ENCODE measurements around the gene OR51B4. TPM values are rescaled to one million over a fixed set of nuclear protein-coding genes. Genes with fewer than 3 reads are reported as not detected.

Gene OR51B4
- total and polyA plus RNA-seq, 9 of the 15 experiments (the other 6 are each of a cell fraction or from before 2014, with no cell fraction given), result 17.1 to 64.6 (median 39.9) TPM

DNA sequence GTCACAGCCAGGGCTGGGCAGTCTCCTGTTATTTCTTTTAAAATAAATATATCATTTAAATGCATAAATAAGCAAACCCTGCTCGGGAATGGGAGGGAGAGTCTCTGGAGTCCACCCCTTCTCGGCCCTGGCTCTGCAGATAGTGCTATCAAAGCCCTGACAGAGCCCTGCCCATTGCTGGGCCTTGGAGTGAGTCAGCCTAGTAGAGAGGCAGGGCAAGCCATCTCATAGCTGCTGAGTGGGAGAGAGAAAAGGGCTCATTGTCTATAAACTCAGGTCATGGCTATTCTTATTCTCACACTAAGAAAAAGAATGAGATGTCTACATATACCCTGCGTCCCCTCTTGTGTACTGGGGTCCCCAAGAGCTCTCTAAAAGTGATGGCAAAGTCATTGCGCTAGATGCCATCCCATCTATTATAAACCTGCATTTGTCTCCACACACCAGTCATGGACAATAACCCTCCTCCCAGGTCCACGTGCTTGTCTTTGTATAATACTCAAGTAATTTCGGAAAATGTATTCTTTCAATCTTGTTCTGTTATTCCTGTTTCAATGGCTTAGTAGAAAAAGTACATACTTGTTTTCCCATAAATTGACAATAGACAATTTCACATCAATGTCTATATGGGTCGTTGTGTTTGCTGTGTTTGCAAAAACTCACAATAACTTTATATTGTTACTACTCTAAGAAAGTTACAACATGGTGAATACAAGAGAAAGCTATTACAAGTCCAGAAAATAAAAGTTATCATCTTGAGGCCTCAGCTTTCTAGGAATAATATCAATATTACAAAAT is 13.4 kb downstream of the OR51B4 start (continued):
- TF ChIP-seq TEAD4 (IDR thresholded peaks at IDR 0.05; ENCODE audit: low read length), result peak; percentile 95
- TF ChIP-seq TEAD4 (CRISPR knock-in tag; IDR thresholded peaks at IDR 0.05; ENCODE audit: borderline replicate concordance), result no peak
- TF ChIP-seq SIN3A (IDR thresholded peaks at IDR 0.05; ENCODE audit: borderline replicate concordance in 2 of 2, control insufficient read depth in 1 of 2, low read depth in 2 of 2, low read length in 2 of 2), result no peak
- peak; percentile 55 for TF ChIP-seq CCNT2 (IDR thresholded peaks at IDR 0.05; ENCODE audit: borderline replicate concordance, extremely low read depth, insufficient read length, low read depth, low read length)
- TF ChIP-seq U2AF1 (optimal IDR thresholded peaks at IDR 0.05; ENCODE audit: low read depth, low read length), result no peak
- TF ChIP-seq ATF3 (IDR thresholded peaks at IDR 0.05), result peak; percentile 89
- TF ChIP-seq ATF3 (CRISPR knock-in tag; conservative IDR thresholded peaks at IDR 0.05), result peak; percentile 78; the same call in 1 of the 2 replicates
- TF ChIP-seq THRB (CRISPR knock-in tag; conservative IDR thresholded peaks at IDR 0.05), result no peak
- TF ChIP-seq ZNF280A (IDR thresholded peaks at IDR 0.05; ENCODE audit: low read depth, partially characterized antibody), result no peak
- TF ChIP-seq HCFC1 (IDR thresholded peaks at IDR 0.05; ENCODE audit: low read depth, low read length), result 0 out of 2 replicates have a peak, but pooled peaks have one; percentile 23
- TF ChIP-seq ZC3H4 (CRISPR knock-in tag; IDR thresholded peaks at IDR 0.05; ENCODE audit: borderline replicate concordance), result no peak
- TF ChIP-seq ATF4 (CRISPR knock-in tag; IDR thresholded peaks at IDR 0.05), result 0 out of 2 replicates have a peak, but pooled peaks have one; percentile 26
- peak; percentile 18 for TF ChIP-seq TAF9B (IDR thresholded peaks at IDR 0.05; ENCODE audit: partially characterized antibody)
- TF ChIP-seq CTBP1 (IDR thresholded peaks at IDR 0.05; ENCODE audit: borderline replicate concordance), result peak; percentile 58; the same call in 1 of the 2 replicates
- TF ChIP-seq ZNF668 (CRISPR knock-in tag; IDR thresholded peaks at IDR 0.05), result 0 out of 2 replicates have a peak, but pooled peaks have one; percentile 45
- TF ChIP-seq SUPT5H (IDR thresholded peaks at IDR 0.05), result peak; percentile 38
- peak; percentile 79; the same call in 1 of the 2 replicates for TF ChIP-seq ZNF197 (CRISPR knock-in tag; IDR thresholded peaks at IDR 0.05; ENCODE audit: low read depth)
- TF ChIP-seq, protein P1, sequence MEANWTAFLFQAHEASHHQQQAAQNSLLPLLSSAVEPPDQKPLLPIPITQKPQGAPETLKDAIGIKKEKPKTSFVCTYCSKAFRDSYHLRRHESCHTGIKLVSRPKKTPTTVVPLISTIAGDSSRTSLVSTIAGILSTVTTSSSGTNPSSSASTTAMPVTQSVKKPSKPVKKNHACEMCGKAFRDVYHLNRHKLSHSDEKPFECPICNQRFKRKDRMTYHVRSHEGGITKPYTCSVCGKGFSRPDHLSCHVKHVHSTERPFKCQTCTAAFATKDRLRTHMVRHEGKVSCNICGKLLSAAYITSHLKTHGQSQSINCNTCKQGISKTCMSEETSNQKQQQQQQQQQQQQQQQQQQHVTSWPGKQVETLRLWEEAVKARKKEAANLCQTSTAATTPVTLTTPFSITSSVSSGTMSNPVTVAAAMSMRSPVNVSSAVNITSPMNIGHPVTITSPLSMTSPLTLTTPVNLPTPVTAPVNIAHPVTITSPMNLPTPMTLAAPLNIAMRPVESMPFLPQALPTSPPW (CRISPR knock-in tag; IDR thresholded peaks at IDR 0.05), result peak; percentile 78
- TF ChIP-seq RCOR1 (IDR thresholded peaks at IDR 0.05; ENCODE audit: borderline replicate concordance in 1 of 2, low read depth in 2 of 2, low read length in 2 of 2), result peak in 1 of 2 experiments; percentile 75; a peak in 1 of 4 replicates
